HepG2 (cell line): ENCODE results near the gene SLC12A3. TPM values are rescaled to one million over a fixed set of nuclear protein-coding genes. Genes with fewer than 3 reads are reported as not detected.

Experiments used
- ATAC-seq: fragments of 200-7000 bp; cut with Tn5 transposase; 3 replicates; pipeline ENCODE4 v1.9.1; 2020; ENCODE audit warnings: mild to moderate bottlenecking, moderate library complexity
- BruUV-seq: library from RNA; stranded (reverse); fragments of 400-500 nt; replicated peaks from 2 replicates; lab custom pipeline; 2021; lab: Mats Ljungman, UMichigan
- CTCF ChIA-PET: fragments of 300-600 bp; formaldehyde crosslinking; extraction: SDS; loops from one replicate; lab custom pipeline; 2021; ENCODE audit warnings: low total read pairs, inconsistent platforms, low intra/inter-chr PET ratio; lab: Yijun Ruan, JAX
- POLR2A ChIA-PET: fragments of 350-600 bp; sonication (Branson Sonifier 250); formaldehyde crosslinking; loops from one replicate; lab custom pipeline; 2020; ENCODE audit warnings: antibody characterized with exemption, inconsistent platforms; lab: Yijun Ruan, JAX
- DNase-seq: peaks from one replicate; pipeline ENCODE4 v3.0.0-alpha.2; 2015; ENCODE audit warnings: low spot score
- FAIRE-seq: peaks from 3 replicates; lab custom pipeline; 2011; peaks lifted over from hg19 to GRCh38; lab: Jason Lieb, UNC
- H2AFZ ChIP-seq: one replicate; pipeline ENCODE4 v1.6.1; 2011; ENCODE audit warnings: low read length, inconsistent platforms
- H3K27ac ChIP-seq: fragments of 300-600 bp; 3 replicates; pipeline ENCODE4 v1.8.0; 2011; ENCODE audit warnings: mixed run types, mild to moderate bottlenecking, mixed read lengths, low read length, inconsistent platforms; ENCODE audit not compliant: insufficient read depth; ENCODE audit errors: extremely low read length
- H3K27me3 ChIP-seq, 2 experiments: fragments of 200-600 bp in 1 of 2; 2 replicates in 1 of 2; 3 replicates in 1 of 2; pipeline versions ENCODE4 v1.6.0 to v1.8.0; 2011; ENCODE audit warnings: low read length in 2 of 2, mild to moderate bottlenecking in 2 of 2, moderate library complexity in 2 of 2, inconsistent platforms in 1 of 2; ENCODE audit not compliant: insufficient read depth in 2 of 2, control insufficient read depth in 1 of 2
- H3K36me3 ChIP-seq, 2 experiments: fragments of 200-600 bp in 1 of 2; replicated peaks in 1 of 2; 2 replicates in 1 of 2; 3 replicates in 1 of 2; pipeline versions ENCODE4 v1.5.1 to v1.8.0; 2011; ENCODE audit warnings: low read length in 2 of 2, inconsistent platforms in 1 of 2; ENCODE audit not compliant: insufficient read depth in 2 of 2, control insufficient read depth in 1 of 2
- H3K4me1 ChIP-seq: 2 replicates; pipeline ENCODE4 v1.5.1; 2012; ENCODE audit warnings: low read length, inconsistent platforms; ENCODE audit not compliant: insufficient read depth
- H3K4me2 ChIP-seq: 2 replicates; pipeline ENCODE4 v1.6.0; 2011; ENCODE audit warnings: low read depth, low read length, inconsistent platforms
- H3K4me3 ChIP-seq, 3 experiments: fragments of 200-600 bp in 1 of 3; sonication (generic), shearing (Covaris generic) in 1 of 3; replicated peaks in 1 of 3; 2 replicates each; pipeline ENCODE4 v1.5.1; 2011 to 2016; ENCODE audit warnings: low read length in 3 of 3, inconsistent platforms in 2 of 3, low read depth in 2 of 3, mild to moderate bottlenecking in 2 of 3, control low read depth in 1 of 3, mixed read lengths in 1 of 3; ENCODE audit not compliant: insufficient read depth in 1 of 3
- H3K79me2 ChIP-seq: one replicate; pipeline ENCODE4 v1.6.1; 2011; ENCODE audit warnings: low read length, inconsistent platforms; ENCODE audit not compliant: insufficient read depth
- H3K9ac ChIP-seq: 2 replicates; pipeline ENCODE4 v1.6.0; 2011; ENCODE audit warnings: mild to moderate bottlenecking, low read depth, low read length, inconsistent platforms; ENCODE audit not compliant: insufficient read depth
- H3K9me3 ChIP-seq: 2 replicates; pipeline ENCODE4 v1.5.1; 2012; ENCODE audit warnings: mild to moderate bottlenecking, low read length
- H4K20me1 ChIP-seq: 2 replicates; pipeline ENCODE4 v1.6.0; 2011; ENCODE audit warnings: inconsistent platforms, mild to moderate bottlenecking, low read length, moderate library complexity; ENCODE audit not compliant: insufficient read depth
- CSRNP1 ChIP-seq: sonication (generic); formaldehyde crosslinking; IDR thresholded peaks from 2 replicates; pipeline ENCODE4 v1.8.1; 2023; ENCODE audit warnings: mild to moderate bottlenecking, missing genetic modification reagents
- ELF1 ChIP-seq: sonication (generic); formaldehyde crosslinking; IDR thresholded peaks from 2 replicates; pipeline ENCODE4 v1.4.0; 2020; ENCODE audit warnings: missing genetic modification reagents
- FOXC1 ChIP-seq: sonication (generic); formaldehyde crosslinking; IDR thresholded peaks from 2 replicates; pipeline ENCODE4 v1.8.0; 2022; ENCODE audit warnings: mild to moderate bottlenecking, missing genetic modification reagents, borderline replicate concordance
- MAFF ChIP-seq: IDR thresholded peaks from 2 replicates; pipeline ENCODE4 v1.6.1; 2011; ENCODE audit warnings: low read depth, low read length, improper control_type of control experiment
- MAFK ChIP-seq, 2 experiments: IDR thresholded peaks in 1 of 2; conservative IDR thresholded peaks in 1 of 2; 2 replicates each; pipeline ENCODE4 v1.6.1; 2011; ENCODE audit warnings: improper control_type of control experiment in 2 of 2, low read length in 2 of 2
- PHF21A ChIP-seq: sonication (generic); formaldehyde crosslinking; IDR thresholded peaks from 2 replicates; pipeline ENCODE4 v1.5.0; 2020; ENCODE audit warnings: mild to moderate bottlenecking, missing genetic modification reagents
- PRPF4 ChIP-seq: fragments of 200-400 bp; formaldehyde crosslinking; IDR thresholded peaks from 2 replicates; pipeline ENCODE4 v1.6.1; 2016; ENCODE audit warnings: low read length, low read depth; ENCODE audit not compliant: poor library complexity, severe bottlenecking
- SNAPC2 ChIP-seq: sonication (generic); formaldehyde crosslinking; IDR thresholded peaks from 2 replicates; pipeline ENCODE4 v1.8.1; 2022; ENCODE audit warnings: mild to moderate bottlenecking, missing genetic modification reagents
- TFAP4 ChIP-seq: sonication (generic); IDR thresholded peaks from 2 replicates; pipeline ENCODE4 v1.6.1; 2016; ENCODE audit warnings: low read depth, borderline replicate concordance
- ZFP62 ChIP-seq: sonication (generic); formaldehyde crosslinking; IDR thresholded peaks from 2 replicates; pipeline ENCODE4 v1.4.0; 2020; ENCODE audit warnings: missing genetic modification reagents
- ZNF253 ChIP-seq: sonication (generic); formaldehyde crosslinking; IDR thresholded peaks from 2 replicates; pipeline ENCODE4 v1.8.0; 2022; ENCODE audit warnings: mild to moderate bottlenecking, missing genetic modification reagents, borderline replicate concordance
- ZNF354B ChIP-seq: sonication (generic); formaldehyde crosslinking; IDR thresholded peaks from 2 replicates; pipeline ENCODE4 v1.8.0; 2022; ENCODE audit warnings: mild to moderate bottlenecking, missing genetic modification reagents
- ZNF430 ChIP-seq: sonication (generic); formaldehyde crosslinking; IDR thresholded peaks from 2 replicates; pipeline ENCODE4 v1.9.0; 2021; ENCODE audit warnings: mild to moderate bottlenecking, missing genetic modification reagents
- ZNF556 ChIP-seq: sonication (generic); formaldehyde crosslinking; IDR thresholded peaks from 2 replicates; pipeline ENCODE4 v1.4.0; 2020; ENCODE audit warnings: mild to moderate bottlenecking, missing genetic modification reagents, borderline replicate concordance
- WGBS: methylation state at CpG from one replicate; pipeline ENCODE4 v1.1.6; 2017; ENCODE audit warnings: low lambda C conversion rate; 5-methylcytosine and 5-hydroxymethylcytosine counted together
- in situ Hi-C: cut with HindIII; loops from 2 replicates; pipeline ENCODE4 v1.10.0; 2017; ENCODE audit warnings: low pct_unique_long_range_greater_than_20kb; ENCODE audit not compliant: extremely low pct_ligation_motif_present
- intact Hi-C: fragments of 100-400 bp; cut with micrococcal nuclease; formaldehyde crosslinking; loops from one replicate; pipeline ENCODE4 v1.10.0; 2022; ENCODE audit not compliant: unreplicated experiment
- polyA plus RNA-seq, 8 experiments: library from polyadenylated mRNA; depleted of rRNA in 3 of 8; stranded (reverse) in 7 of 8; unstranded in 1 of 8; fragments of >200 nt; fragmentation: Illumina TruSeq in 4 of 8; extraction: Trizol in 4 of 8; gene quantifications; 2 replicates each; pipeline versions ENCODE4 v1.2.1 to v1.2.3, GENCODE V29; 2011 to 2016; ENCODE audit warnings: low read depth in 4 of 8, missing spikeins in 1 of 8, mixed read lengths in 1 of 8; ENCODE audit not compliant: insufficient read depth in 1 of 8
- total RNA-seq, 5 experiments: library from RNA; depleted of rRNA; stranded (reverse); fragments of >200 nt; fragmentation: Illumina TruSeq; extraction: Trizol; gene quantifications; 2 replicates each; pipeline ENCODE4 v1.2.3, GENCODE V29; 2016; ENCODE audit warnings: low read depth in 1 of 5
- TF ChIP-seq, protein P1 (sequence below): sonication (generic); formaldehyde crosslinking; IDR thresholded peaks from 2 replicates; pipeline ENCODE4 v1.4.0; 2020; ENCODE audit warnings: missing genetic modification reagents
- TF ChIP-seq, protein P2 (sequence below): sonication (generic); formaldehyde crosslinking; IDR thresholded peaks from 2 replicates; pipeline ENCODE4 v1.5.1; 2020; ENCODE audit warnings: missing genetic modification reagents, mild to moderate bottlenecking, borderline replicate concordance

SLC12A3 gene
- total and polyA plus RNA-seq, 2 of the 13 experiments (the other 11 are each of a cell fraction or from before 2014, with no cell fraction given): 6.2 TPM; not detected in 1

GRCh38 chr16:56848029-56848936 lies 16.7 kb upstream of the SLC12A3 start:
- H2AFZ ChIP-seq: no peak overlapping the region
- WGBS: 84% methylated on average over 11 of the region's 11 CpGs
- no TSS peak for BruUV-seq
- H3K36me3 ChIP-seq: peaks cover 4 to 17% of the 10 kb centered on the region in 2 experiments; a peak in 4 of 5 replicates
- H4K20me1 ChIP-seq: no peaks in the 10 kb centered on the region
- H3K9ac ChIP-seq: no peak overlapping the region
- CTCF ChIA-PET: no interaction called here
- FAIRE-seq (no peak), ATAC-seq (no peak), DNase-seq (no peak)
- peaks cover 60% of the 10 kb centered on the region for H3K4me1 ChIP-seq
- H3K27me3 ChIP-seq: no peaks in the 10 kb centered on the region
- H3K9me3 ChIP-seq: no peaks in the 10 kb centered on the region
- no peak overlapping the region; a peak in 1 of 6 replicates for H3K4me3 ChIP-seq
- intact Hi-C loops: no loop called here
- H3K79me2 ChIP-seq: no peaks in the 10 kb centered on the region
- peak overlapping the region; percentile 76 for H3K4me2 ChIP-seq
- in situ Hi-C loops: no loop called here
- H3K27ac ChIP-seq: peak overlapping the region; percentile 94
- POLR2A ChIA-PET: interaction anchor here (1.3 to 5.3 kb wide), 6 partner anchors 9 to 83 kb away, joined by 3 to 44 read pairs (median 18); partner anchors contain the start of gene HERPUD1
- no peak for TF ChIP-seq ELF1
- no peak for TF ChIP-seq ZNF354B (CRISPR knock-in tag)
- no peak for TF ChIP-seq ZNF556 (CRISPR knock-in tag)
- no peak for TF ChIP-seq FOXC1 (CRISPR knock-in tag)
- TF ChIP-seq SNAPC2 (CRISPR knock-in tag): no peak
- no peak for TF ChIP-seq CSRNP1 (CRISPR knock-in tag)
- TF ChIP-seq TFAP4: peak; percentile 36; the same call in 1 of the 2 replicates
- TF ChIP-seq, protein P1, sequence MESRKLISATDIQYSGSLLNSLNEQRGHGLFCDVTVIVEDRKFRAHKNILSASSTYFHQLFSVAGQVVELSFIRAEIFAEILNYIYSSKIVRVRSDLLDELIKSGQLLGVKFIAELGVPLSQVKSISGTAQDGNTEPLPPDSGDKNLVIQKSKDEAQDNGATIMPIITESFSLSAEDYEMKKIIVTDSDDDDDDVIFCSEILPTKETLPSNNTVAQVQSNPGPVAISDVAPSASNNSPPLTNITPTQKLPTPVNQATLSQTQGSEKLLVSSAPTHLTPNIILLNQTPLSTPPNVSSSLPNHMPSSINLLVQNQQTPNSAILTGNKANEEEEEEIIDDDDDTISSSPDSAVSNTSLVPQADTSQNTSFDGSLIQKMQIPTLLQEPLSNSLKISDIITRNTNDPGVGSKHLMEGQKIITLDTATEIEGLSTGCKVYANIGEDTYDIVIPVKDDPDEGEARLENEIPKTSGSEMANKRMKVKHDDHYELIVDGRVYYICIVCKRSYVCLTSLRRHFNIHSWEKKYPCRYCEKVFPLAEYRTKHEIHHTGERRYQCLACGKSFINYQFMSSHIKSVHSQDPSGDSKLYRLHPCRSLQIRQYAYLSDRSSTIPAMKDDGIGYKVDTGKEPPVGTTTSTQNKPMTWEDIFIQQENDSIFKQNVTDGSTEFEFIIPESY: peak; percentile 98
- no peak for TF ChIP-seq ZFP62 (CRISPR knock-in tag)
- TF ChIP-seq ZNF253 (CRISPR knock-in tag): no peak
- no peak for TF ChIP-seq ZNF430
- TF ChIP-seq MAFF: peak; percentile 71
- no peak; the same call in 1 of the 2 replicates for TF ChIP-seq PHF21A (CRISPR knock-in tag)
- TF ChIP-seq MAFK (conservative IDR thresholded peaks at IDR 0.05 in 1 of 2, IDR thresholded peaks at IDR 0.05 in 1 of 2; ENCODE audit: low read length in 2 of 2): peak; percentile 69 to 73; a peak in 3 of 4 replicates
- TF ChIP-seq, protein P2, sequence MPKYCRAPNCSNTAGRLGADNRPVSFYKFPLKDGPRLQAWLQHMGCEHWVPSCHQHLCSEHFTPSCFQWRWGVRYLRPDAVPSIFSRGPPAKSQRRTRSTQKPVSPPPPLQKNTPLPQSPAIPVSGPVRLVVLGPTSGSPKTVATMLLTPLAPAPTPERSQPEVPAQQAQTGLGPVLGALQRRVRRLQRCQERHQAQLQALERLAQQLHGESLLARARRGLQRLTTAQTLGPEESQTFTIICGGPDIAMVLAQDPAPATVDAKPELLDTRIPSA (CRISPR knock-in tag): no peak
- no peak for TF ChIP-seq PRPF4
